Hepatocyte (in vitro differentiated cells): Measurements from ENCODE around the gene CD93. TPM values are rescaled to one million over a fixed set of nuclear protein-coding genes. Genes with fewer than 3 reads are reported as not detected.

Source experiments
- DNase-seq: peaks from one replicate; pipeline ENCODE4 v3.0.0-alpha.2; 2016; ENCODE audit warnings: low spot score
- H2AFZ ChIP-seq: fragments of 200-600 bp; sonication (generic); 2 replicates; pipeline ENCODE4 v1.6.0; 2016; ENCODE audit warnings: antibody characterized with exemption, mild to moderate bottlenecking
- H3K27ac ChIP-seq: fragments of 200-600 bp; sonication (generic); 2 replicates; pipeline ENCODE4 v1.5.1; 2016; ENCODE audit warnings: mild to moderate bottlenecking
- H3K27me3 ChIP-seq: fragments of 200-600 bp; sonication (generic); 2 replicates; pipeline ENCODE4 v1.6.1; 2016
- H3K36me3 ChIP-seq: fragments of 200-600 bp; sonication (generic); replicated peaks from 2 replicates; pipeline ENCODE4 v1.5.1; 2016; ENCODE audit warnings: low read depth; ENCODE audit not compliant: insufficient read depth
- H3K4me1 ChIP-seq: fragments of 200-600 bp; sonication (generic); 2 replicates; pipeline ENCODE4 v1.5.1; 2016; ENCODE audit warnings: mild to moderate bottlenecking, moderate library complexity; ENCODE audit not compliant: insufficient read depth
- H3K4me2 ChIP-seq: fragments of 200-600 bp; sonication (generic); 2 replicates; pipeline ENCODE4 v1.6.0; 2016
- H3K4me3 ChIP-seq: fragments of 200-600 bp; sonication (generic); 2 replicates; pipeline ENCODE4 v1.5.1; 2016; ENCODE audit warnings: mild to moderate bottlenecking
- H3K79me2 ChIP-seq: fragments of 200-600 bp; sonication (generic); 2 replicates; pipeline ENCODE4 v1.6.0; 2017; ENCODE audit warnings: mild to moderate bottlenecking
- H3K9me2 ChIP-seq: fragments of 200-600 bp; sonication (generic); replicated peaks from 2 replicates; pipeline ENCODE4 v1.6.0; 2017; ENCODE audit warnings: mild to moderate bottlenecking; ENCODE audit not compliant: insufficient read depth
- H3K9me3 ChIP-seq: fragments of 200-600 bp; sonication (generic); 2 replicates; pipeline ENCODE4 v1.5.1; 2016; ENCODE audit warnings: low read depth, mild to moderate bottlenecking
- H4K20me1 ChIP-seq: fragments of 200-600 bp; sonication (generic); 2 replicates; pipeline ENCODE4 v1.6.0; 2016; ENCODE audit warnings: mild to moderate bottlenecking; ENCODE audit not compliant: insufficient read depth, poor library complexity, severe bottlenecking
- EZH2 ChIP-seq: fragments of 200-600 bp; sonication (generic); IDR thresholded peaks from 2 replicates; pipeline ENCODE4 v1.6.1; 2016; ENCODE audit warnings: antibody characterized with exemption, mild to moderate bottlenecking, borderline replicate concordance
- EZH2phosphoT487 ChIP-seq: fragments of 200-600 bp; sonication (generic); IDR thresholded peaks from one replicate; pipeline ENCODE4 v1.6.1; 2018; ENCODE audit warnings: antibody characterized with exemption, mild to moderate bottlenecking, low read depth, moderate library complexity; ENCODE audit not compliant: unreplicated experiment, severe bottlenecking
- WGBS: methylation state at CpG from one replicate; pipeline ENCODE4 v1.1.6; 2016; ENCODE audit warnings: low lambda C conversion rate; ENCODE audit errors: missing lambda C conversion rate; 5-methylcytosine and 5-hydroxymethylcytosine counted together
- polyA plus RNA-seq: library from polyadenylated mRNA; unstranded; fragments of >200 nt; fragmentation: Nextera tagmentation; extraction: Ambion mirVana; gene quantifications from 2 replicates; pipeline ENCODE4 v1.2.1, GENCODE V29; 2016
- total RNA-seq: library from RNA; depleted of rRNA; stranded (reverse); fragments of >200 nt; gene quantifications from 2 replicates; pipeline ENCODE4 v1.2.3, GENCODE V29; 2014
- TF ChIP-seq, protein P1 (sequence below): fragments of 200-600 bp; sonication (generic); IDR thresholded peaks from 2 replicates; pipeline ENCODE4 v1.5.1; 2016; ENCODE audit warnings: antibody characterized with exemption, mild to moderate bottlenecking; ENCODE audit not compliant: poor library complexity

CD93 gene
- total and polyA plus RNA-seq, 2 experiments from 2014 or later: 0.07 to 2.1 TPM

DNA sequence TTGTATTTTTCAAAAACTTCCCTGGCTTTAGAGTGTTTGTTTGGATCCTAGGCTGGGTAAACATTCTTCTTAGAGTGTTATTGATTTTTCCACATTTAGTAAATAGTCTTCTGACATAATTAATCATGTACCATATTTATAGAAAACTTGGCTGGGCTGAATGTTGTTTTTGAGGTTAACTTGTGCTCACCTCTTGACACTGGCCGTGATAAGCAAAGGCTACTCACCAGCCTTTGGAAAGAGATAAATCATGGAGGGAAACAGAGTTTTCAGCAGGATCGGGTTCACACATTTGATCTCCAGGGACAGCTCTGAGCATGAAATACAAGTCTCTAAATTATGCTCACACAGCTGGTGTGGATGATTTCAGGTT, 6.2 kb upstream of the CD93 start:
- H3K9me3 ChIP-seq: no peaks in the 10 kb centered on the region
- WGBS: 38% methylated on average over 2 of the region's 2 CpGs
- no peak overlapping the region for H3K27ac ChIP-seq
- H3K4me3 ChIP-seq: no peak overlapping the region
- no peaks in the 10 kb centered on the region for H3K36me3 ChIP-seq
- H4K20me1 ChIP-seq: no peaks in the 10 kb centered on the region
- H2AFZ ChIP-seq: no peak overlapping the region
- TF ChIP-seq EZH2: no peak
- no peak for TF ChIP-seq EZH2phosphoT487
- TF ChIP-seq, protein P1, sequence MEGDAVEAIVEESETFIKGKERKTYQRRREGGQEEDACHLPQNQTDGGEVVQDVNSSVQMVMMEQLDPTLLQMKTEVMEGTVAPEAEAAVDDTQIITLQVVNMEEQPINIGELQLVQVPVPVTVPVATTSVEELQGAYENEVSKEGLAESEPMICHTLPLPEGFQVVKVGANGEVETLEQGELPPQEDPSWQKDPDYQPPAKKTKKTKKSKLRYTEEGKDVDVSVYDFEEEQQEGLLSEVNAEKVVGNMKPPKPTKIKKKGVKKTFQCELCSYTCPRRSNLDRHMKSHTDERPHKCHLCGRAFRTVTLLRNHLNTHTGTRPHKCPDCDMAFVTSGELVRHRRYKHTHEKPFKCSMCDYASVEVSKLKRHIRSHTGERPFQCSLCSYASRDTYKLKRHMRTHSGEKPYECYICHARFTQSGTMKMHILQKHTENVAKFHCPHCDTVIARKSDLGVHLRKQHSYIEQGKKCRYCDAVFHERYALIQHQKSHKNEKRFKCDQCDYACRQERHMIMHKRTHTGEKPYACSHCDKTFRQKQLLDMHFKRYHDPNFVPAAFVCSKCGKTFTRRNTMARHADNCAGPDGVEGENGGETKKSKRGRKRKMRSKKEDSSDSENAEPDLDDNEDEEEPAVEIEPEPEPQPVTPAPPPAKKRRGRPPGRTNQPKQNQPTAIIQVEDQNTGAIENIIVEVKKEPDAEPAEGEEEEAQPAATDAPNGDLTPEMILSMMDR: no peak
- H3K79me2 ChIP-seq: no peaks in the 10 kb centered on the region
- H3K4me2 ChIP-seq: no peak overlapping the region
- DNase-seq: no peak
- no peaks in the 10 kb centered on the region for H3K9me2 ChIP-seq
- H3K27me3 ChIP-seq: peaks cover 4% of the 10 kb centered on the region
- H3K4me1 ChIP-seq: no peaks in the 10 kb centered on the region

GRCh38 chr20:23091721-23092383, 5.7 kb upstream of the CD93 start:
- H2AFZ ChIP-seq: no peak overlapping the region
- no peak for DNase-seq
- no peaks in the 10 kb centered on the region for H3K36me3 ChIP-seq
- H3K9me2 ChIP-seq: no peaks in the 10 kb centered on the region
- no peak overlapping the region for H3K4me2 ChIP-seq
- no peak overlapping the region for H3K27ac ChIP-seq
- no peaks in the 10 kb centered on the region for H3K79me2 ChIP-seq
- no peaks in the 10 kb centered on the region for H4K20me1 ChIP-seq
- TF ChIP-seq, protein P1: no peak
- TF ChIP-seq EZH2phosphoT487 (no peak), EZH2 (no peak)
- 46% methylated on average over 8 of the region's 8 CpGs for whole genome bisulfite sequencing
- no peaks in the 10 kb centered on the region for H3K4me1 ChIP-seq
- no peaks in the 10 kb centered on the region for H3K9me3 ChIP-seq
- H3K4me3 ChIP-seq: no peak overlapping the region
- H3K27me3 ChIP-seq: peaks cover 4% of the 10 kb centered on the region

GRCh38 chr20:23090878-23091277, 4.8 kb upstream of the CD93 start:
- WGBS: 94% methylated on average over 4 of the region's 4 CpGs

More at GRCh38 chr20:23090878-23091277, 4.8 kb upstream of the CD93 start:
- TF ChIP-seq, protein P1: no peak
- TF ChIP-seq EZH2phosphoT487 (no peak), EZH2 (no peak)
- Histone ChIP-seq H3K27me3 (peaks cover 4% of the 10 kb centered on the region), H2AFZ (no peak overlapping the region), H3K4me1 (no peaks in the 10 kb centered on the region), H3K36me3 (no peaks in the 10 kb centered on the region), H4K20me1 (no peaks in the 10 kb centered on the region), H3K9me2 (no peaks in the 10 kb centered on the region), H3K4me2 (no peak overlapping the region), H3K4me3 (no peak overlapping the region), H3K9me3 (no peaks in the 10 kb centered on the region), H3K79me2 (no peaks in the 10 kb centered on the region), H3K27ac (no peak overlapping the region)
- DNase-seq: no peak
